Type B pancreatic cell (in vitro differentiated cells): Measurements from ENCODE around the gene CALHM4. TPM values are rescaled to one million over a fixed set of nuclear protein-coding genes. Genes with fewer than 3 reads are reported as not detected.

Source experiments
- DNase-seq: peaks from one replicate; pipeline ENCODE4 v3.0.0; 2021; ENCODE audit warnings: mixed read lengths; ENCODE audit not compliant: unreplicated experiment; ENCODE audit errors: extremely low spot score
- H3K27ac Mint-ChIP-seq: 2 replicates; pipeline ENCODE4 v1.8.0; 2021; ENCODE audit warnings: mild to moderate bottlenecking, mixed read lengths
- H3K27me3 Mint-ChIP-seq: 2 replicates; pipeline ENCODE4 v1.8.0; 2021; ENCODE audit warnings: mixed read lengths
- H3K36me3 Mint-ChIP-seq: 2 replicates; pipeline ENCODE4 v1.8.0; 2021; ENCODE audit warnings: mixed read lengths
- H3K4me1 Mint-ChIP-seq: one replicate; pipeline ENCODE4 v1.8.0; 2021; ENCODE audit warnings: mixed read lengths; ENCODE audit not compliant: unreplicated experiment
- H3K4me3 Mint-ChIP-seq: 2 replicates; pipeline ENCODE4 v1.8.0; 2021; ENCODE audit warnings: mild to moderate bottlenecking, mixed read lengths
- H3K9me3 Mint-ChIP-seq: 2 replicates; pipeline ENCODE4 v1.8.0; 2021; ENCODE audit warnings: mixed read lengths
- total RNA-seq: library from RNA; stranded (reverse); gene quantifications from 2 replicates; pipeline ENCODE4 v1.2.1, GENCODE V29; 2021; ENCODE audit warnings: low replicate concordance
- TF ChIP-seq, protein P1 (sequence below): fragments of 200-600 bp; sonication (generic); conservative IDR thresholded peaks from 2 replicates; pipeline ENCODE4 v1.5.0; 2021; ENCODE audit warnings: antibody characterized with exemption, mild to moderate bottlenecking

Gene CALHM4
- total RNA-seq, 1 donor from 2014 or later = not detected

DNA sequence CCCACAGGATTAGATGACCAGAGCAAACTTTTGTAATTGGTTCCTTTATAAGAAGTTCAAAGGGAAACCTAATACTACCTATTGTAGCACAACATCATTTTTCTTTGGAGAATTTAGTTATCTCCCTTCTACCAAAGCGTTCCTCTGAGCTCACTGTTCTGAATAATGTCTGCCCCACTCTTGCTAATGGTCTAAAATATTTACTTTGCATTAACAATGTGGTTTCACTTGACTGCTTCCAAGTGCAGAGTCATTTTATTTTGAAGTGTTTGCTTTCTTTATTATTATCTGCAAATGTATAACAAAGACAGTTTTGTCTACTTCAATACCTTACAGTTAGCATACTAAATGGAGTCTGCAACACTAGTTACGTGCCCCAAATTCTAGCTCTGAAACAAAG is 23.1 kb upstream of the CALHM4 start:
- H3K27me3 Mint-ChIP-seq = peaks cover 10% of the 10 kb centered on the region
- H3K4me1 Mint-ChIP-seq = peaks cover 46% of the 10 kb centered on the region
- DNase-seq = no peak
- TF ChIP-seq, protein P1, sequence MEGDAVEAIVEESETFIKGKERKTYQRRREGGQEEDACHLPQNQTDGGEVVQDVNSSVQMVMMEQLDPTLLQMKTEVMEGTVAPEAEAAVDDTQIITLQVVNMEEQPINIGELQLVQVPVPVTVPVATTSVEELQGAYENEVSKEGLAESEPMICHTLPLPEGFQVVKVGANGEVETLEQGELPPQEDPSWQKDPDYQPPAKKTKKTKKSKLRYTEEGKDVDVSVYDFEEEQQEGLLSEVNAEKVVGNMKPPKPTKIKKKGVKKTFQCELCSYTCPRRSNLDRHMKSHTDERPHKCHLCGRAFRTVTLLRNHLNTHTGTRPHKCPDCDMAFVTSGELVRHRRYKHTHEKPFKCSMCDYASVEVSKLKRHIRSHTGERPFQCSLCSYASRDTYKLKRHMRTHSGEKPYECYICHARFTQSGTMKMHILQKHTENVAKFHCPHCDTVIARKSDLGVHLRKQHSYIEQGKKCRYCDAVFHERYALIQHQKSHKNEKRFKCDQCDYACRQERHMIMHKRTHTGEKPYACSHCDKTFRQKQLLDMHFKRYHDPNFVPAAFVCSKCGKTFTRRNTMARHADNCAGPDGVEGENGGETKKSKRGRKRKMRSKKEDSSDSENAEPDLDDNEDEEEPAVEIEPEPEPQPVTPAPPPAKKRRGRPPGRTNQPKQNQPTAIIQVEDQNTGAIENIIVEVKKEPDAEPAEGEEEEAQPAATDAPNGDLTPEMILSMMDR = no peak
- no peaks in the 10 kb centered on the region for H3K36me3 Mint-ChIP-seq
- H3K9me3 Mint-ChIP-seq = no peaks in the 10 kb centered on the region
- peak overlapping the region; percentile 52 for H3K27ac Mint-ChIP-seq
- peak overlapping the region; percentile 16 for H3K4me3 Mint-ChIP-seq

DNA sequence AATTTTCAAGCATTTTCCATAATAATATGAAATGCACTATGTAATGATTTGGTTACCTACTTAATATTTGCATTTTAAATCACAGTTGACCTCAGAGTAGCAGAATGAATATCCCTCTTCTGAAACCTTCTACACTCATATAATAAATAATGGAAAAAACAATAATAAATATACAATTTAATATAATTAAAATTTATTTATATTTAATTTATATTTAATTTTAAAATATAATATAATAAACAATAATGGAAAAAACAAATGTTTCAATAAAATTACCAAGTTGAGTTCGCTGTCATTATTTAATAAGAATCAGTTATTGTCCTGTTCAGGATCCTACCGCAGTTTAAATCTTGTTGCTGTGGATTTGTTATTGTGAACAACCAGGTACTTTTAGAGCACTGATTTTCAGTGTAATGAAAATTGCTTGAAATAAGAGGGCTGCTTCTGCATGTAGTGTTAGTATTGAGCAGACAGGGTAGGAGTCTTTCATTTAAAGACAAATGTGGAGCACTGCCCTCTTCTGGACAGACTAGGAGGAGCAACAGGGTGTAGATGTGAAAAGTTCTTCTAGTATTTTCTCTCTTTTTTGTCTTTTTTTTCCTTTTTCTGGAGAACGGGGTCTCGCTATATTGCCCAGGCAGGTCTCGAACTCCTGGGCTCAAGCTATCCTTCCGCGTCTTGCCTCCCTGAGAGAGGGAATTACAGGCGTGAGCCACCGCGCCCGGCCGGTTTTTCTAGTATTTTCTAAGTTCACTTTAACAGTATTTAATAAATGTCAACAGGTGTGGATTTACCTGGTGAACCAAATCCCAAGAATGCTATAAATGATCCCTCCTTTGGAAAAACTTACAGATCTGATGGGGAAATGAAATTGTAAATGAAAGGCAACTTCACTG is 21.6 kb upstream of the CALHM4 start:
- no peaks in the 10 kb centered on the region for H3K36me3 Mint-ChIP-seq
- TF ChIP-seq, protein P1 = peak; percentile 88
- no peak overlapping the region for H3K4me3 Mint-ChIP-seq
- H3K9me3 Mint-ChIP-seq = no peaks in the 10 kb centered on the region
- peaks cover 12% of the 10 kb centered on the region for H3K27me3 Mint-ChIP-seq
- peaks cover 44% of the 10 kb centered on the region for H3K4me1 Mint-ChIP-seq
- no peak for DNase-seq
- no peak overlapping the region for H3K27ac Mint-ChIP-seq

DNA sequence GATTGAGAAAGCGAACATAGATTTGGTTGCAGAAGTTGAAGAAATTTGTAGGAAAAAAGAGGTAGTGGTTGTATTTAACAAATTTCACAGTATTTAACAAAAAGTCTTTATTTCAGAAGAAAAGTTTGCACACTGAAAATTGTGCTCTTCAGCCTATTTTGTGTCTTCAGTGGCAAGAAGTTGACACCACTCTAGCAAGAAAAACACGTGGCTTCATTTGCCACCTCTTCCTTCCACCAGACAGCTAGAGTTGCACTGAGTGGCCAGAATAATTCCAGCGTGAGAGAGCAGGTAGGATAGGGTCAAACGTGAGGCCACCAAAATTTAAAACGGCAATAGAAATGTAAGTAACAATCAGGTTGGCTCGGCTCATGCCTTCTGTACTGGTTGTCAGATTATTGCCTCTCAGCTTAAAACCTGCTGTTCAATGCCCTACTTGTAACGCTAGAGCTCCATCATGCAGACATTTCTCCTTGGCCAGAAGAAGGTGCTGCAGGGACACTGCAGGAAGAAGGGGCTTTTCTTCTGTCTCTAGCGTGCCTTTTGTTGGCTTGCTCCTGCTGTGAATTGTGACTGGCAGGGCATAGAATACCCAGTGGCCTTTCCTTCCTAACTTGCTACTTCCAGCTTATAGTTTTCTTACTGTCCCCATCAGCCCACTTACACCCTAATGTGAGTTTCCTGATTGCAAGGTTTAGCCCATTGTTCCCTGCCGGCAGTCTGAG is 20.2 kb upstream of the CALHM4 start:
- Mint-ChIP-seq H3K27me3 (peaks cover 14% of the 10 kb centered on the region), H3K27ac (no peak overlapping the region), H3K4me3 (no peak overlapping the region), H3K4me1 (peaks cover 44% of the 10 kb centered on the region), H3K9me3 (no peaks in the 10 kb centered on the region), H3K36me3 (no peaks in the 10 kb centered on the region)
- TF ChIP-seq, protein P1 = no peak
- DNase-seq = no peak

DNA sequence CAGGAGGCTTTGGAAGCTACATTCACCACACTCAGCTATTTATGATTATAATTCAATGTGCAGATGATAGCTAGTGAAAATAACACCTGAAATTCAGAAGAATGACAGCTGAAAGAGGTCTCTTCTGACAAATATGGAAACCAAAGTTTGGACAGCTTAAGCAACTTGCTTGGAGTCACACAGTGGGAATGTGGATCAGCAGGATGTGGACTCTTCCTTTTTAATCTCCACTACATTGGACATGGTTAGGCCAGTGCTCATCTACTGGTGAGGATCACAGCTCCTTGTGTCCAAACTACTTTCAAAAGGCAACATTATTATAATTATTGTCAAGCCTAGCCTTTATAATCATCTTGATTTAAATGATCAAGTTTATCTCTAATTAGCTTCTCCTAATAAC is 18.4 kb upstream of the CALHM4 start:
- Mint-ChIP-seq H3K27ac (no peak overlapping the region), H3K27me3 (peaks cover 16% of the 10 kb centered on the region), H3K9me3 (no peaks in the 10 kb centered on the region), H3K4me3 (no peak overlapping the region), H3K36me3 (no peaks in the 10 kb centered on the region), H3K4me1 (peaks cover 27% of the 10 kb centered on the region)
- no peak for DNase-seq
- TF ChIP-seq, protein P1 = no peak

DNA sequence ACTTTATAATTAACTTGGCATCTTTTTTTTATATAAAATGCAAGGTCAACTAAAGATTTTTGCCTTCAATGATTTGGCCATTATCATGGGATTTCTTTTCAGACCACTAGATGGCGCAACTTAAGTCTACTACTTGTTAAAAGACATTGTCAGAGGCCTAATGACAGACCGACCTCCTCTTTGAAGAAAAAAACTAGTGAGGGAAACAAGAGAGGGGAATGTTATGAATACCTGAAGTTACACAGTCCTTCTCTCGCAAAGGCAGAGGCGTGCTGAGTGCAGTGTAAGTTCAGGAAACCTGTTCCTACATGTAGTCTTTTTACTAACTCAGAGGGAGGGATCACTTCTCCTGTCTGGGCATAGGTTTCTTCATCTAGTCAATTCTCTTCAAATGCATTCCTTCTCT is 17.3 kb upstream of the CALHM4 start:
- Mint-ChIP-seq H3K4me3 (no peak overlapping the region), H3K9me3 (no peaks in the 10 kb centered on the region), H3K4me1 (peaks cover 17% of the 10 kb centered on the region), H3K27ac (peak overlapping the region; percentile 44), H3K27me3 (peaks cover 19% of the 10 kb centered on the region), H3K36me3 (no peaks in the 10 kb centered on the region)
- DNase-seq = no peak
- TF ChIP-seq, protein P1 = peak; percentile 90
